Immature natural killer cell (primary cell): Measurements from ENCODE around the gene MFRP. TPM values are rescaled to one million over a fixed set of nuclear protein-coding genes. Genes with fewer than 3 reads are reported as not detected.
A peak's percentile ranks its signal among the peaks of the same experiment; 100 is the strongest.

ENCODE experiments used
- DNase-seq, 3 donors: peaks; one replicate each; pipeline ENCODE4 v3.0.0; 2022; ENCODE audit warnings: mixed read lengths in 1 of 3
- H3K27ac Mint-ChIP-seq, 6 donors: one replicate each; pipeline ENCODE4 v1.8.0; 2020; ENCODE audit warnings: mixed read lengths in 6 of 6, mild to moderate bottlenecking in 5 of 6, inconsistent platforms in 4 of 6, moderate library complexity in 3 of 6
- H3K27me3 Mint-ChIP-seq, 3 donors: one replicate each; pipeline ENCODE4 v1.8.0; 2020 to 2021; ENCODE audit warnings: low read depth in 3 of 3, mild to moderate bottlenecking in 3 of 3, mixed read lengths in 3 of 3, moderate library complexity in 3 of 3, inconsistent platforms in 1 of 3
- H3K36me3 Mint-ChIP-seq, 3 donors: one replicate each; pipeline ENCODE4 v1.8.0; 2020; ENCODE audit warnings: mixed read lengths in 3 of 3, inconsistent platforms in 2 of 3, mild to moderate bottlenecking in 2 of 3
- H3K4me1 Mint-ChIP-seq, 2 donors: one replicate each; pipeline ENCODE4 v1.8.0; 2020; ENCODE audit warnings: inconsistent platforms in 2 of 2, mild to moderate bottlenecking in 2 of 2, mixed read lengths in 2 of 2, moderate library complexity in 1 of 2
- H3K4me3 Mint-ChIP-seq, 5 donors: one replicate each; pipeline ENCODE4 v1.8.0; 2020; ENCODE audit warnings: mild to moderate bottlenecking in 5 of 5, mixed read lengths in 5 of 5, inconsistent platforms in 3 of 5, moderate library complexity in 3 of 5
- H3K9me3 Mint-ChIP-seq, 6 donors: one replicate each; pipeline ENCODE4 v1.8.0; 2020; ENCODE audit warnings: mild to moderate bottlenecking in 6 of 6, mixed read lengths in 6 of 6, inconsistent platforms in 4 of 6, moderate library complexity in 3 of 6
- polyA plus RNA-seq, 3 donors: library from polyadenylated mRNA; unstranded; fragments of 300-500 nt; fragmentation: Illumina TruSeq; gene quantifications; one replicate each; pipeline ENCODE4 v1.2.3, GENCODE V29; 2021

MFRP gene
- polyA plus RNA-seq, 3 donors from 2014 or later, result not detected

- no peak for DNase-seq
- peak overlapping the region in 1 of 6 donors; percentile 29 for H3K27ac Mint-ChIP-seq
- no peak overlapping the region for H3K4me3 Mint-ChIP-seq
- peaks cover 0 to 1% of the 10 kb centered on the region in 2 donors for H3K4me1 Mint-ChIP-seq
- H3K9me3 Mint-ChIP-seq, result no peaks in the 10 kb centered on the region
- H3K27me3 Mint-ChIP-seq, result peaks cover 2 to 6% (median 2%) of the 10 kb centered on the region in 3 donors
- H3K36me3 Mint-ChIP-seq, result peaks cover 14 to 34% (median 27%) of the 10 kb centered on the region in 3 donors
Observed at GRCh38 chr11:119307219-119307618, 39.3 kb downstream of the MFRP start.

- Mint-ChIP-seq H3K27me3 (peaks cover 2 to 6% (median 2%) of the 10 kb centered on the region in 3 donors), H3K36me3 (peaks cover 16 to 41% (median 30%) of the 10 kb centered on the region in 3 donors), H3K9me3 (no peaks in the 10 kb centered on the region), H3K27ac (peak overlapping the region in 1 of 6 donors; percentile 31), H3K4me3 (no peak overlapping the region), H3K4me1 (peaks cover 0 to 1% of the 10 kb centered on the region in 2 donors)
- no peak for DNase-seq
Observed at GRCh38 chr11:119306373-119306890, 40.1 kb downstream of the MFRP start.

- H3K27ac Mint-ChIP-seq, result peak overlapping the region in 3 of 6 donors; percentile 6 to 43 (median 34)
- no peaks in the 10 kb centered on the region for H3K9me3 Mint-ChIP-seq
- H3K4me3 Mint-ChIP-seq, result no peak overlapping the region
- H3K27me3 Mint-ChIP-seq, result peaks cover 2 to 6% (median 2%) of the 10 kb centered on the region in 3 donors
- H3K4me1 Mint-ChIP-seq, result peaks cover 0 to 1% of the 10 kb centered on the region in 2 donors
- peaks cover 23 to 48% (median 35%) of the 10 kb centered on the region in 3 donors for H3K36me3 Mint-ChIP-seq
- DNase-seq, result no peak
Observed at GRCh38 chr11:119305556-119306372, 40.7 kb downstream of the MFRP start.

GRCh38 chr11:119303227-119303718, 43.2 kb downstream of the MFRP start:
- no peak overlapping the region for H3K27ac Mint-ChIP-seq

GRCh38 chr11:119300198-119300964, 46.1 kb downstream of the MFRP start:
- no peaks in the 10 kb centered on the region for H3K9me3 Mint-ChIP-seq
- H3K27me3 Mint-ChIP-seq, result no peaks in the 10 kb centered on the region
- H3K4me3 Mint-ChIP-seq, result no peak overlapping the region
- H3K4me1 Mint-ChIP-seq, result no peaks in the 10 kb centered on the region
- no peak overlapping the region for H3K27ac Mint-ChIP-seq
- no peak for DNase-seq
- peaks cover 52 to 82% (median 61%) of the 10 kb centered on the region in 3 donors for H3K36me3 Mint-ChIP-seq

More at GRCh38 chr11:119303227-119303718, 43.2 kb downstream of the MFRP start:
- peaks cover 46 to 67% (median 47%) of the 10 kb centered on the region in 3 donors for H3K36me3 Mint-ChIP-seq
- no peaks in the 10 kb centered on the region for H3K9me3 Mint-ChIP-seq
- H3K4me1 Mint-ChIP-seq, result peaks cover 0 to 1% of the 10 kb centered on the region in 2 donors
- no peak overlapping the region for H3K4me3 Mint-ChIP-seq
- no peak for DNase-seq
- H3K27me3 Mint-ChIP-seq, result no peaks in the 10 kb centered on the region

- no peaks in the 10 kb centered on the region for H3K4me1 Mint-ChIP-seq
- no peaks in the 10 kb centered on the region for H3K27me3 Mint-ChIP-seq
- DNase-seq, result no peak
- no peak overlapping the region for H3K4me3 Mint-ChIP-seq
- H3K36me3 Mint-ChIP-seq, result peaks cover 52 to 78% (median 61%) of the 10 kb centered on the region in 3 donors
- H3K27ac Mint-ChIP-seq, result no peak overlapping the region
- no peaks in the 10 kb centered on the region for H3K9me3 Mint-ChIP-seq
Observed at GRCh38 chr11:119299416-119299815, 47.1 kb downstream of the MFRP start.

GRCh38 chr11:119298726-119299125, 47.8 kb downstream of the MFRP start:
- no peak for DNase-seq
- Mint-ChIP-seq H3K36me3 (peaks cover 46 to 72% (median 61%) of the 10 kb centered on the region in 3 donors), H3K4me3 (no peak overlapping the region), H3K27me3 (no peaks in the 10 kb centered on the region), H3K4me1 (no peaks in the 10 kb centered on the region), H3K9me3 (no peaks in the 10 kb centered on the region), H3K27ac (no peak overlapping the region)

GRCh38 chr11:119297938-119298337, 48.6 kb downstream of the MFRP start:
- no peaks in the 10 kb centered on the region for H3K4me1 Mint-ChIP-seq

GRCh38 chr11:119295178-119295577, 51.3 kb downstream of the MFRP start:
- Mint-ChIP-seq H3K27ac (no peak overlapping the region), H3K9me3 (no peaks in the 10 kb centered on the region), H3K4me1 (no peaks in the 10 kb centered on the region), H3K27me3 (no peaks in the 10 kb centered on the region), H3K36me3 (peaks cover 37 to 51% (median 38%) of the 10 kb centered on the region in 3 donors), H3K4me3 (no peak overlapping the region)
- DNase-seq, result no peak

More at GRCh38 chr11:119297938-119298337, 48.6 kb downstream of the MFRP start:
- Mint-ChIP-seq H3K9me3 (no peaks in the 10 kb centered on the region), H3K27me3 (no peaks in the 10 kb centered on the region), H3K27ac (no peak overlapping the region), H3K4me3 (no peak overlapping the region), H3K36me3 (peaks cover 38 to 64% (median 53%) of the 10 kb centered on the region in 3 donors)
- DNase-seq, result no peak

GRCh38 chr11:119293461-119293860, 53.0 kb downstream of the MFRP start:
- Mint-ChIP-seq H3K36me3 (peaks cover 27 to 34% (median 30%) of the 10 kb centered on the region in 3 donors), H3K27me3 (no peaks in the 10 kb centered on the region), H3K4me1 (no peaks in the 10 kb centered on the region), H3K4me3 (no peak overlapping the region), H3K27ac (no peak overlapping the region), H3K9me3 (no peaks in the 10 kb centered on the region)
- no peak for DNase-seq

- DNase-seq, result no peak
- H3K27me3 Mint-ChIP-seq, result no peaks in the 10 kb centered on the region
- no peak overlapping the region for H3K27ac Mint-ChIP-seq
- no peaks in the 10 kb centered on the region for H3K4me1 Mint-ChIP-seq
- H3K36me3 Mint-ChIP-seq, result peaks cover 24 to 36% (median 30%) of the 10 kb centered on the region in 3 donors
- H3K4me3 Mint-ChIP-seq, result no peak overlapping the region
- H3K9me3 Mint-ChIP-seq, result no peaks in the 10 kb centered on the region
Observed at GRCh38 chr11:119290894-119291497, 55.5 kb downstream of the MFRP start.
